GM10248 (cell line): Measurements from ENCODE around the gene SHROOM3.

Experiments
- CTCF ChIA-PET: fragments of 300-600 bp; sonication (Branson Sonifier 250); formaldehyde crosslinking; extraction: SDS; loops from one replicate; lab custom pipeline; 2021; ENCODE audit warnings: antibody characterized with exemption; lab: Yijun Ruan, JAX
- POLR2A ChIA-PET: fragments of 350-650 bp; sonication (Branson Sonifier 250); formaldehyde crosslinking; extraction: SDS; loops from one replicate; lab custom pipeline; 2020; ENCODE audit warnings: antibody characterized with exemption; lab: Yijun Ruan, JAX
- DNase-seq: peaks from one replicate; pipeline ENCODE4 v3.0.0; 2012; ENCODE audit errors: extremely low spot score
- CTCF ChIP-seq: IDR thresholded peaks from 2 replicates; pipeline ENCODE4 v1.5.1; 2012; ENCODE audit warnings: mild to moderate bottlenecking, low read depth; ENCODE audit errors: extremely low read depth, missing control alignments, control extremely low read depth

The SHROOM3 gene

GRCh38 chr4:76589402-76589801 is 154.4 kb downstream of the SHROOM3 start:
- no peak for TF ChIP-seq CTCF
- POLR2A ChIA-PET, result interaction anchor here (0.7 kb wide), 1 partner anchor 11 kb away, joined by 3 read pairs; no protein-coding TSS in a partner anchor
- CTCF ChIA-PET, result no interaction called here
- no peak for DNase-seq

DNA sequence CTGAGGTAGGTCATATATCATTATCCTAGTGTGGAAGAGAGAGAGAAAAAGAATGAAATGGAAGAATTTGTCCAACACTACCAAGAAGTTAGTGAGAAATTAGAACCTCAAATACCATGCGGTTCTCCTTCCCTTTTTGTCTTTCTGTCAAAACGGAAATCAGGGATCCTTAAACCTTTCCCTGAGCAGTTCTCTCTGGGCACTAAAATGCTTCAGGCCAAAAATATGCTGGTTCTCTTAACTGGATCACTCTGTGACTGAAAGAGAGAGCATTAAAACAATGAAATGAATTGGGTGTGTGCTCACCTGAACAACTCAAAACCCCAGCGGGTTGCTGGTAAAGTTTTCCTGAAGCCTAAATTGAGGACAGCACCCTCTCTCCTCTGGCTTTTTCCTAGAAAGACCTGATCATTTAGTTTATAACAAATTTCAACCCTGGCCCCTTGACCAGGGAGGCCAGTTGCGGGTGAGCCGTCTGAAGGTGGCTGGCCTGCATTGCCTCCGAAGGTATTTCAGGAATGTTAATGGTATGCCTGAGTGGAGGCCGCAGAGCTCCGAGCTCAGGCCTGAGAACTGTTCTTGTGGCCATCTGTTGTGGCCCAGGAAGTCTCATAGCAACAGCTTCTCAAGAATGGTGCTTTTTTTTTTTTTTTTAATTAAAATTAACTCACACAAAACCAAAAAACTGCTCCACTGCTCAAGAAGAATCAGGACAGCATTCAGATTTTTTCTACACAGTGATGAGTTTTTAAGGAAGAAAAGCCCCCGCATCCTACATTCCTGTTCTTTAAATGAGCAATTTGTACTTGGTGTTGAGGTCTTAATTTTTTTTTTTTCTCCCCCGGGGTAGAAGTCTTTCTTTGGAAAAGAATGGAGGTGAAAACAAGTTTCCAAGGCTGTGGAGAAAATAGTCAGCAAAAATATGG is 155.1 kb downstream of the SHROOM3 start:
- TF ChIP-seq CTCF, result no peak
- ChIA-PET CTCF (no interaction called here), POLR2A (no interaction called here)
- no peak for DNase-seq

- ChIA-PET POLR2A (no interaction called here), CTCF (no interaction called here)
- no peak for TF ChIP-seq CTCF
- no peak for DNase-seq
These were observed 155.8 kb downstream of the SHROOM3 start for GRCh38 chr4:76590798-76591281.

- no peak for DNase-seq
- TF ChIP-seq CTCF, result no peak
- POLR2A ChIA-PET, result no interaction called here
- CTCF ChIA-PET, result interaction anchor here (1.1 kb wide), 1 partner anchor 16 kb away, joined by 6 read pairs; no protein-coding TSS in a partner anchor
These were observed 157.0 kb downstream of the SHROOM3 start for GRCh38 chr4:76591992-76592391.

DNA sequence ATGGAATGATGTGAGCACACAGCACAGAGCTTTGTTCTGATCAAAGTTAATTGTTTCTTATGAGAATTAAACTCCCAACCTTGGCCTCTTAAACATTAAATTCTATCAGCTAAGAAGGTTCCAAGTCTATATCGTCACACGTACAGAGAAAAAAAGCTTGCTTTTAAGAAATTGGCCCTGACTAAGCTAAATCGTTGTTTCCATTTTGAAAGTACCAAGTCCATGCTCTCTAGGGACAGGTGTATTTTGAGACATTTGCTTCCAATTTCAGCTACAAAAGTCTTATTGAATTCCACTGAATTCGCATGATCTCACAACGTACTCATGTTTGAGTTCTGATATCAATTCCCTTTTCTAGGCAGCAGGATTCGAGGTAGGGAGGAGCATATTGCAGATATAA is 157.4 kb downstream of the SHROOM3 start:
- CTCF ChIA-PET, result interaction anchor here (1.1 kb wide), 1 partner anchor 15 kb away, joined by 6 read pairs; no protein-coding TSS in a partner anchor
- POLR2A ChIA-PET, result no interaction called here
- no peak for TF ChIP-seq CTCF
- no peak for DNase-seq

DNA sequence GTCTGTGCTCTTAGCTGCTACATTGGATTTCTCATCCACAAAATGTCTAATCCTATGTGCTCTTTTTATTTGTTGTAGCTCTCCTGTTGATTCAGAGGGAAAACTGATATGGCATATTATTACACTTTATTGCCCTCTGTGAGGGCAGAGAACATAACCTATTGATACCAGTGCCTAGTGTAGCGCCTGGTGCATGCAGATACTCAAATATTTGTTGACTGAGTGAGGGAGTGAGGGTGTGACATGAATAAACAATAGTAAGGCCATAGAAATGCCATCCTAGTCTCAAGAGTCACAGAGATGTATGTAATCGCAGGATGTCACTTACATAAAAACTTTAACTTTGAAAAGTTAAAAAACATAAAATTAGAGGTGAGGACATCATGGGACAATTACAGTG is 159.1 kb downstream of the SHROOM3 start:
- no peak for TF ChIP-seq CTCF
- DNase-seq, result no peak
- CTCF ChIA-PET, result interaction anchor here (1.2 kb wide), 1 partner anchor 11 kb away, joined by 3 read pairs; no protein-coding TSS in a partner anchor
- POLR2A ChIA-PET, result no interaction called here
